ENCODE data around the gene CAMLG.

CAMLG gene

GRCh38 chr5:134724872-134725271 is 13.5 kb upstream of the CAMLG start:
- Histone ChIP-seq H3K27ac (ENCODE audit: extremely low read depth, low read depth, low read length) (no peak overlapping the region), H3K4me3 (ENCODE audit: low read depth, low read length) (no peak overlapping the region), H3K4me1 (ENCODE audit: control insufficient read depth, insufficient read depth, low read length) (no peaks in the 10 kb centered on the region), H3K36me3 (ENCODE audit: control insufficient read depth in 2 of 2, insufficient read depth in 1 of 2, low read length in 2 of 2) (peaks cover 35 to 42% of the 10 kb centered on the region in 2 experiments), H3K9me3 (ENCODE audit: control insufficient read depth, insufficient read depth, low read depth, low read length) (no peaks in the 10 kb centered on the region)
- ChIA-PET POLR2A (no interaction called here), CTCF (no interaction called here)
- TF ChIP-seq ZNF423 (tag by site-specific recombination; IDR thresholded peaks at IDR 0.05), result no peak
- TF ChIP-seq SCRT1 (tag by site-specific recombination; IDR thresholded peaks at IDR 0.05; ENCODE audit: borderline replicate concordance), result peak; percentile 55; the same call in 1 of the 2 replicates
- no peak for TF ChIP-seq YY1 (tag by site-specific recombination; IDR thresholded peaks at IDR 0.05)
- no peak for TF ChIP-seq ZNF112 (tag by site-specific recombination; IDR thresholded peaks at IDR 0.05)
- peak; percentile 91 for TF ChIP-seq SCRT2 (tag by site-specific recombination; IDR thresholded peaks at IDR 0.05)

GRCh38 chr5:134732819-134733218 is 5.5 kb upstream of the CAMLG start:
- Histone ChIP-seq H3K4me3 (ENCODE audit: low read depth, low read length) (no peak overlapping the region), H3K36me3 (ENCODE audit: control insufficient read depth in 2 of 2, insufficient read depth in 1 of 2, low read length in 2 of 2) (no peaks in the 10 kb centered on the region; a peak in 1 of 3 replicates), H3K27ac (ENCODE audit: extremely low read depth, low read depth, low read length) (no peak overlapping the region), H3K9me3 (ENCODE audit: control insufficient read depth, insufficient read depth, low read depth, low read length) (no peaks in the 10 kb centered on the region), H3K4me1 (ENCODE audit: control insufficient read depth, insufficient read depth, low read length) (no peaks in the 10 kb centered on the region)
- ChIA-PET CTCF (interaction anchor here (0.6 kb wide), 1 partner anchor 12 kb away, joined by 3 read pairs; no protein-coding TSS in a partner anchor), POLR2A (no interaction called here)
- TF ChIP-seq ZNF140 (tag by site-specific recombination; IDR thresholded peaks at IDR 0.05) (no peak), ZNF555 (tag by site-specific recombination; conservative IDR thresholded peaks at IDR 0.05) (no peak)

- TF ChIP-seq ZSCAN4 (tag by site-specific recombination; IDR thresholded peaks at IDR 0.05) (no peak), IKZF3 (tag by site-specific recombination; IDR thresholded peaks at IDR 0.05) (no peak), ZNF140 (tag by site-specific recombination; IDR thresholded peaks at IDR 0.05) (no peak), ZNF248 (tag by site-specific recombination; IDR thresholded peaks at IDR 0.05) (no peak), ZNF214 (tag by site-specific recombination; IDR thresholded peaks at IDR 0.05; ENCODE audit: borderline replicate concordance) (no peak), PRDM6 (tag by site-specific recombination; IDR thresholded peaks at IDR 0.05) (no peak), ZNF138 (tag by site-specific recombination; IDR thresholded peaks at IDR 0.05; ENCODE audit: borderline replicate concordance) (no peak), ZNF366 (tag by site-specific recombination; conservative IDR thresholded peaks at IDR 0.05) (no peak), ZNF654 (tag by site-specific recombination; IDR thresholded peaks at IDR 0.05; ENCODE audit: low read depth) (no peak), PRDM1 (tag by site-specific recombination; IDR thresholded peaks at IDR 0.05) (no peak), ZNF501 (tag by site-specific recombination; IDR thresholded peaks at IDR 0.05) (no peak)
- ChIA-PET POLR2A (interaction anchor here (0.6 kb wide), 1 partner anchor 99 kb away, joined by 3 read pairs; no protein-coding TSS in a partner anchor), CTCF (interaction anchor here (0.5 kb wide), 1 partner anchor 432 kb away, joined by 3 read pairs; no protein-coding TSS in a partner anchor)
- H3K4me3 ChIP-seq (ENCODE audit: low read depth, low read length), result no peak overlapping the region
- peaks cover 8% of the 10 kb centered on the region for H3K4me1 ChIP-seq (ENCODE audit: control insufficient read depth, insufficient read depth, low read length)
- H3K27ac ChIP-seq (ENCODE audit: extremely low read depth, low read depth, low read length), result no peak overlapping the region
- H3K36me3 ChIP-seq (ENCODE audit: control insufficient read depth in 2 of 2, insufficient read depth in 1 of 2, low read length in 2 of 2), result no peaks in the 10 kb centered on the region
- no peaks in the 10 kb centered on the region for H3K9me3 ChIP-seq (ENCODE audit: control insufficient read depth, insufficient read depth, low read depth, low read length)
These were observed 3.1 kb upstream of the CAMLG start for GRCh38 chr5:134735243-134735642.
